H1 (cell line): ENCODE results near the gene IER3IP1.
"Not testable (repeated sequence)": the region's sequence is repeated elsewhere in the genome, so short reads cannot be mapped to it uniquely, and the experiment has no call there.

Source experiments
- ATF2 ChIP-seq: IDR thresholded peaks from 2 replicates; pipeline ENCODE4 v1.6.1; 2012; ENCODE audit warnings: low read length, inconsistent platforms
- CREB1 ChIP-seq: IDR thresholded peaks from 2 replicates; pipeline ENCODE4 v1.6.1; 2012; ENCODE audit warnings: inconsistent platforms
- CTCF ChIP-seq, 3 experiments: IDR thresholded peaks; 1 replicate in 2 of 3; 2 replicates in 1 of 3; pipeline versions ENCODE4 v1.5.1 to v1.6.1; 2011; ENCODE audit warnings: low read length in 3 of 3, mild to moderate bottlenecking in 3 of 3, inconsistent platforms in 2 of 3, low read depth in 1 of 3, moderate library complexity in 1 of 3; ENCODE audit not compliant: insufficient read depth in 1 of 3; ENCODE audit errors: control extremely low read depth in 1 of 3
- EP300 ChIP-seq, 2 experiments: IDR thresholded peaks; 1 replicate in 1 of 2; 2 replicates in 1 of 2; pipeline ENCODE4 v1.6.1; 2011 to 2012; ENCODE audit warnings: low read depth in 2 of 2, low read length in 2 of 2, mild to moderate bottlenecking in 2 of 2, borderline replicate concordance in 1 of 2, inconsistent platforms in 1 of 2, moderate library complexity in 1 of 2
- EZH2 ChIP-seq: fragments of 200-600 bp; sonication (generic); IDR thresholded peaks from 2 replicates; pipeline ENCODE4 v1.7.1; 2012; ENCODE audit warnings: low read depth, mild to moderate bottlenecking, moderate library complexity, low read length, inconsistent platforms; ENCODE audit not compliant: severe bottlenecking
- POLR2A ChIP-seq, 2 experiments: IDR thresholded peaks; 1 replicate in 1 of 2; 2 replicates in 1 of 2; pipeline ENCODE4 v1.6.1; 2011; ENCODE audit warnings: low read depth in 2 of 2, low read length in 2 of 2, mild to moderate bottlenecking in 2 of 2; ENCODE audit errors: control extremely low read depth in 1 of 2
- POLR2AphosphoS5 ChIP-seq: IDR thresholded peaks from 2 replicates; pipeline ENCODE4 v1.6.1; 2011; ENCODE audit warnings: low read depth, low read length
- SP1 ChIP-seq: IDR thresholded peaks from 2 replicates; pipeline ENCODE4 v1.6.1; 2011; ENCODE audit warnings: low read depth, low read length
- TAF1 ChIP-seq: IDR thresholded peaks from 2 replicates; pipeline ENCODE4 v1.6.1; 2011; ENCODE audit warnings: mild to moderate bottlenecking, low read depth, low read length
- TEAD4 ChIP-seq: IDR thresholded peaks from 2 replicates; pipeline ENCODE4 v1.6.1; 2012; ENCODE audit warnings: low read depth, low read length, inconsistent platforms, mixed read lengths
- YY1 ChIP-seq: IDR thresholded peaks from 2 replicates; pipeline ENCODE4 v1.6.1; 2011; ENCODE audit warnings: low read depth, mild to moderate bottlenecking, low read length
- ZNF274 ChIP-seq: IDR thresholded peaks from 2 replicates; pipeline ENCODE4 v1.7.0; 2012; ENCODE audit warnings: low read length, borderline replicate concordance; ENCODE audit errors: extremely low read depth

GRCh38 chr18:47195961-47196360, 19.8 kb upstream of the IER3IP1 start:
- not testable (repeated sequence) for TF ChIP-seq CTCF (IDR thresholded peaks at IDR 0.05; ENCODE audit: control extremely low read depth in 1 of 3, insufficient read depth in 1 of 3, low read depth in 1 of 3, low read length in 3 of 3); EP300 (IDR thresholded peaks at IDR 0.05; ENCODE audit: borderline replicate concordance in 1 of 2, low read depth in 2 of 2, low read length in 2 of 2); ATF2; SP1; ZNF274; TAF1; TEAD4; POLR2AphosphoS5; CREB1; YY1; POLR2A (IDR thresholded peaks at IDR 0.05; ENCODE audit: control extremely low read depth in 1 of 2, low read depth in 2 of 2, low read length in 2 of 2); EZH2
